HUES6 (cell line): ENCODE measurements around the gene GALNT5.
"Not testable (repeated sequence)": the region's sequence is repeated elsewhere in the genome, so short reads cannot be mapped to it uniquely, and the experiment has no call there.

ENCODE experiments used
- H3K27ac ChIP-seq: 2 replicates; pipeline ENCODE4 v1.7.0; 2013; ENCODE audit warnings: low read depth, mild to moderate bottlenecking, low read length, inconsistent platforms
- H3K27me3 ChIP-seq: 2 replicates; pipeline ENCODE4 v1.6.1; 2013; ENCODE audit warnings: low read length; ENCODE audit not compliant: control insufficient read depth, insufficient read depth
- H3K36me3 ChIP-seq: 2 replicates; pipeline ENCODE4 v1.6.1; 2013; ENCODE audit warnings: low read length; ENCODE audit not compliant: control insufficient read depth, insufficient read depth
- H3K4me1 ChIP-seq: 2 replicates; pipeline ENCODE4 v1.6.1; 2013; ENCODE audit warnings: low read length; ENCODE audit not compliant: control insufficient read depth, insufficient read depth
- H3K4me3 ChIP-seq: 2 replicates; pipeline ENCODE4 v1.5.1; 2013; ENCODE audit warnings: low read depth, low read length
- H3K9ac ChIP-seq: one replicate; pipeline ENCODE4 v1.6.1; 2013; ENCODE audit warnings: mild to moderate bottlenecking, low read length
- H3K9me3 ChIP-seq: 2 replicates; pipeline ENCODE4 v1.6.1; 2013; ENCODE audit warnings: low read depth, low read length; ENCODE audit not compliant: control insufficient read depth, insufficient read depth

Gene GALNT5

DNA sequence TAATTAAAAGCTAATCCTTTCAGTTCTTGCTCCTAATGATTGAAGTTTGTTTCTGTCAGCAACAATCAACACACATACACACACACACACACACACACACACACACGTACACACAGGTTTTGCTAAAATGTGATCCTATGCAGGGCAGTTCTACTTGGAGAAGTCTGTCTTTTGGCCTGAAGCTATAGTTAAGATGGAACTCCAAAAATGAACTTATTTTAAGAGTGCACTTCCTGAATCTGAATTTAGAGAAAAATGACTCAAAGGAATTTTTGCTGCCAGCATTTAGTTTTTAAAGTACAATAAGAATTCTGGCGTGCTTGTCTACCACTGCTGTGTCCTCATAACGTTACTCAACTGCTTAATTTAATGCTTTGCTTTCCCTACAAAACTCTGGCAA lies 6.6 kb downstream of the GALNT5 start:
- Histone ChIP-seq H3K27ac (no peak overlapping the region), H3K9ac (no peak overlapping the region), H3K4me3 (no peak overlapping the region), H3K36me3 (no peaks in the 10 kb centered on the region), H3K4me1 (peaks cover 14% of the 10 kb centered on the region), H3K27me3 (no peaks in the 10 kb centered on the region), H3K9me3 (no peaks in the 10 kb centered on the region)

GRCh38 chr2:157265825-157266224 lies 8.3 kb downstream of the GALNT5 start:
- Histone ChIP-seq H3K27ac (no peak overlapping the region), H3K4me3 (no peak overlapping the region), H3K36me3 (no peaks in the 10 kb centered on the region), H3K27me3 (no peaks in the 10 kb centered on the region), H3K9ac (no peak overlapping the region), H3K9me3 (no peaks in the 10 kb centered on the region), H3K4me1 (peaks cover 14% of the 10 kb centered on the region)

GRCh38 chr2:157267476-157267875 lies 10.0 kb downstream of the GALNT5 start:
- H3K4me1 ChIP-seq: peaks cover 14% of the 10 kb centered on the region
- no peak overlapping the region for H3K27ac ChIP-seq
- no peak overlapping the region for H3K9ac ChIP-seq
- no peaks in the 10 kb centered on the region for H3K27me3 ChIP-seq
- H3K36me3 ChIP-seq: no peaks in the 10 kb centered on the region
- no peak overlapping the region for H3K4me3 ChIP-seq
- H3K9me3 ChIP-seq: no peaks in the 10 kb centered on the region

- no peaks in the 10 kb centered on the region for H3K9me3 ChIP-seq
- no peak overlapping the region for H3K4me3 ChIP-seq
- H3K27ac ChIP-seq: no peak overlapping the region
- no peaks in the 10 kb centered on the region for H3K27me3 ChIP-seq
- H3K9ac ChIP-seq: no peak overlapping the region
- no peaks in the 10 kb centered on the region for H3K36me3 ChIP-seq
- H3K4me1 ChIP-seq: peaks cover 10% of the 10 kb centered on the region
These were observed 11.6 kb downstream of the GALNT5 start for GRCh38 chr2:157269060-157269459.

DNA sequence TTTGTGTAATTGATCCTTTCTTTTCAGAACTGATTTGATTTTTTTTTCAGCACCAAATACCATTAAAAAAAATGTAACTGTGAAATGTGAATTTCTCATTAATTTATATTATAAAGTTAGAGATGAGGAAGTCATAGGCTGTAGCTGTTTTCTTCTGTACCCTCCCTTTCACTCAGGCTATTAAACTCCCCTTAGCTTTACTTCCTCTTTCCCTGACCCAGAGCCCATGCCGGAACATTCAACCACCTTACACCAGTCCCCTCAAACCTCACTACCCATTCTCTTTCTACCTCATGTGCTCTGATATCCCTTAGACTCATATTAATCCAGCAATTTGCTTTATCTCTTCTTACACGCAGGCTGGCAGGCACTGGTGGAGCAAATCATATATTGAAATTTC lies 12.4 kb downstream of the GALNT5 start:
- Histone ChIP-seq H3K27ac (no peak overlapping the region), H3K9me3 (no peaks in the 10 kb centered on the region), H3K36me3 (no peaks in the 10 kb centered on the region), H3K9ac (no peak overlapping the region), H3K4me1 (peaks cover 5% of the 10 kb centered on the region; the same call in 1 of the 2 replicates), H3K27me3 (no peaks in the 10 kb centered on the region), H3K4me3 (no peak overlapping the region)

GRCh38 chr2:157271590-157272203 lies 14.2 kb downstream of the GALNT5 start:
- H3K36me3 ChIP-seq: no peaks in the 10 kb centered on the region
- no peak overlapping the region for H3K27ac ChIP-seq
- no peak overlapping the region for H3K4me3 ChIP-seq
- H3K9me3 ChIP-seq: no peaks in the 10 kb centered on the region
- H3K4me1 ChIP-seq: no peaks in the 10 kb centered on the region
- H3K9ac ChIP-seq: no peak overlapping the region
- H3K27me3 ChIP-seq: no peaks in the 10 kb centered on the region

DNA sequence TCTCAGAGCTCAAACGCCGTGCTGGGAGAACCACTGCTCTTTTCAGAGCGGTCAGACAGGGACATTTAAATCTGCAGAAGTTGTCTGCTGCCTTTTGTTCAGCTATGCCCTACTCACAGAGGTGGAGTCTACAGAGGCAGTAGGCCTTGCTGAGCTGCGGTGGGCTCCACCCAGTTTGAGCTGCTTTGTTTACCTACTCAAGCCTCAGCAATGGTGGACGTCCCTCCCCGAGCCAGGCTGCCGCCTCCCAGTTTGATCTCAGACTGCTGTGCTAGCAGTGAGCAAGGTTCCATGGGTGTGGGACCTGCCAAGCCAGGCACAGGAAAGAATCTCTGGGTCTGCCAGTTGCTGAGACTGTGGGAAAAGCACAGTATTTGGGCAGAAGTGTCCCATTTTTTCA lies 21.8 kb downstream of the GALNT5 start:
- H3K4me1 ChIP-seq, H3K9me3 ChIP-seq, H3K4me3 ChIP-seq, H3K36me3 ChIP-seq, H3K27me3 ChIP-seq, H3K9ac ChIP-seq, H3K27ac ChIP-seq: not testable (repeated sequence)

- no peak overlapping the region for H3K27ac ChIP-seq
- no peak overlapping the region for H3K4me3 ChIP-seq
- no peaks in the 10 kb centered on the region for H3K4me1 ChIP-seq
- H3K27me3 ChIP-seq: no peaks in the 10 kb centered on the region
- H3K9ac ChIP-seq: no peak overlapping the region
- H3K36me3 ChIP-seq: no peaks in the 10 kb centered on the region
- no peaks in the 10 kb centered on the region for H3K9me3 ChIP-seq
These were observed 23.8 kb downstream of the GALNT5 start for GRCh38 chr2:157281316-157281715.

DNA sequence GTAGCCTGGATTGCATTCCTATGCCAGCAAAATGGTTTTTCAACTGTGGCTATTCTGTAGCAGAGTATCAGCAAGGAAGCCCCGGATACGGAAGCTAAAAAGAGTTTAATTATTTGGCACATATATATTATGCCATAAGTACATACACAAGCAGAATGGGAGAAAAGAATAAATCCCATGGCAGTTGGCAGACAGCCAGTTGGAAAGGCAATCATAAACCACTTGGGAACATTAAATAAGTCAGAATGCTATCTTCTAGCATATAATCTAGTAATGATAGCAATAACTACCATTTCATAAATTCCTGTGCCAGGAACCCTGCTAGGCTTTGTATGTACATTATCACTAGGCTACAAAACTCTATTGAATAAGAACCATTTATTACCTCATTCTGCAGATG lies 26.0 kb downstream of the GALNT5 start:
- no peak overlapping the region for H3K4me3 ChIP-seq
- no peaks in the 10 kb centered on the region for H3K4me1 ChIP-seq
- H3K27ac ChIP-seq: no peak overlapping the region
- H3K27me3 ChIP-seq: no peaks in the 10 kb centered on the region
- no peak overlapping the region for H3K9ac ChIP-seq
- no peaks in the 10 kb centered on the region for H3K36me3 ChIP-seq
- H3K9me3 ChIP-seq: no peaks in the 10 kb centered on the region

GRCh38 chr2:157287160-157287559 lies 29.7 kb downstream of the GALNT5 start:
- Histone ChIP-seq H3K27ac (no peak overlapping the region), H3K9me3 (no peaks in the 10 kb centered on the region), H3K27me3 (no peaks in the 10 kb centered on the region), H3K4me1 (no peaks in the 10 kb centered on the region), H3K4me3 (no peak overlapping the region), H3K9ac (no peak overlapping the region), H3K36me3 (no peaks in the 10 kb centered on the region)

- no peaks in the 10 kb centered on the region for H3K36me3 ChIP-seq
- H3K9ac ChIP-seq: no peak overlapping the region
- no peak overlapping the region for H3K4me3 ChIP-seq
- H3K9me3 ChIP-seq: no peaks in the 10 kb centered on the region
- H3K27ac ChIP-seq: no peak overlapping the region
- no peaks in the 10 kb centered on the region for H3K27me3 ChIP-seq
- H3K4me1 ChIP-seq: no peaks in the 10 kb centered on the region
These were observed 33.0 kb downstream of the GALNT5 start for GRCh38 chr2:157290525-157290924.

GRCh38 chr2:157291018-157291417 lies 33.5 kb downstream of the GALNT5 start:
- Histone ChIP-seq H3K4me1 (no peaks in the 10 kb centered on the region), H3K9ac (no peak overlapping the region), H3K27me3 (no peaks in the 10 kb centered on the region), H3K9me3 (no peaks in the 10 kb centered on the region), H3K36me3 (no peaks in the 10 kb centered on the region), H3K27ac (no peak overlapping the region), H3K4me3 (no peak overlapping the region)
